K562 (cell line): ENCODE results near the gene CSNK1A1.

ENCODE experiments used
- ELF4 ChIP-seq: fragments of 450-650 bp; formaldehyde crosslinking; IDR thresholded peaks from 2 replicates; pipeline ENCODE4 v1.4.0; 2022; ENCODE audit warnings: missing genetic modification characterization
- MAFG ChIP-seq: fragments of 450-650 bp; conservative IDR thresholded peaks from 2 replicates; pipeline ENCODE4 v1.6.1; 2016; ENCODE audit warnings: missing genetic modification characterization, missing compliant biosample characterization
- POLR2A ChIP-seq: fragments of 450-650 bp; conservative IDR thresholded peaks from 2 replicates; pipeline ENCODE4 v1.6.1; 2016
- TF ChIP-seq, protein P1 (sequence below): IDR thresholded peaks from 2 replicates; pipeline ENCODE4 v1.6.1; 2012; ENCODE audit warnings: low read depth, low read length, improper control_type of control experiment, borderline replicate concordance
- TF ChIP-seq, protein P2 (sequence below): sonication (generic); formaldehyde crosslinking; IDR thresholded peaks from 2 replicates; pipeline ENCODE4 v1.8.0; 2022; ENCODE audit warnings: mild to moderate bottlenecking, low read depth, missing genetic modification reagents
- TF ChIP-seq, protein P3 (sequence below): sonication (generic); formaldehyde crosslinking; IDR thresholded peaks from 2 replicates; pipeline ENCODE4 v1.8.1; 2023; ENCODE audit warnings: mild to moderate bottlenecking, missing genetic modification reagents, moderate library complexity

DNA sequence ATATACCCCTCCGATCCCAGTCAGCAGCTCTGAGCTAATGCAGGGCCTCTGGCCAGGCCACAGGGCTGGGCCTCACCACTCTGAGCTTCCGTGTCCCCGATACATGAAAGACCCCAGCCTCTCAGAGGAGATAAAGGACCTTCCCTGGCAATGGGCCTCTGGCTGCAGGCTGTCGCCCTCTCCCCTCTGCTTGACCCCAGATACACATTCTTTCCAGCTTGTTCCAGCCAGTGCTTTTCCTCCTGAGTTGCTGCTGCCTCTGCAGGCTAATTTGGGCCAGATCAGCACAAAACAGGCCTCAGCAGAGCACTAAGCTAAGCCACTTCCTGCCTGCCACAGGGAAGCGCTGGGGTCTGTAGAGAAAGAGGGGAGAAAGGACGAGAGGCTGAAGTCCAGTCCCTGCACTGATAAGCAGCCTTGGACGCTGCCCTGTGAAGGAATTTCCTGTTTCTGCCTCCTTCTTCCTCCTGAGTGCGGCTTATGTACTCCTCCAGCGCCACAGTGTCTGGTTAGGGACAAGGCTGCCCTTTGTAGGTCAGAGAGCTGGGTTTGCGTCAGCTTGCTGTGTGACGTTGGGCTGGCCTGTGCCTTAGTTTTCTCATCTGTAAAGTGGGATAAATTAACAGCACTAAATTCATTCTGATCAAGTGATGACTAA, 99.1 kb downstream of the CSNK1A1 start:
- TF ChIP-seq MAFG (tag), result peak; percentile 93
- peak; percentile 67 for TF ChIP-seq POLR2A
- TF ChIP-seq ELF4 (CRISPR knock-in tag), result no peak
- TF ChIP-seq, protein P1, sequence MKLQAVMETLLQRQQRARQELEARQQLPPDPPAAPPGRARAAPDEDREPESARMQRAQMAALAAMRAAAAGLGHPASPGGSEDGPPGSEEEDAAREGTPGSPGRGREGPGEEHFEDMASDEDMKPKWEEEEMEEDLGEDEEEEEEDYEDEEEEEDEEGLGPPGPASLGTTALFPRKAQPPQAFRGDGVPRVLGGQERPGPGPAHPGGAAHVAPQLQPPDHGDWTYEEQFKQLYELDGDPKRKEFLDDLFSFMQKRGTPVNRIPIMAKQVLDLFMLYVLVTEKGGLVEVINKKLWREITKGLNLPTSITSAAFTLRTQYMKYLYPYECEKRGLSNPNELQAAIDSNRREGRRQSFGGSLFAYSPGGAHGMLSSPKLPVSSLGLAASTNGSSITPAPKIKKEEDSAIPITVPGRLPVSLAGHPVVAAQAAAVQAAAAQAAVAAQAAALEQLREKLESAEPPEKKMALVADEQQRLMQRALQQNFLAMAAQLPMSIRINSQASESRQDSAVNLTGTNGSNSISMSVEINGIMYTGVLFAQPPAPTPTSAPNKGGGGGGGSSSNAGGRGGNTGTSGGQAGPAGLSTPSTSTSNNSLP, result no peak
- TF ChIP-seq, protein P2, sequence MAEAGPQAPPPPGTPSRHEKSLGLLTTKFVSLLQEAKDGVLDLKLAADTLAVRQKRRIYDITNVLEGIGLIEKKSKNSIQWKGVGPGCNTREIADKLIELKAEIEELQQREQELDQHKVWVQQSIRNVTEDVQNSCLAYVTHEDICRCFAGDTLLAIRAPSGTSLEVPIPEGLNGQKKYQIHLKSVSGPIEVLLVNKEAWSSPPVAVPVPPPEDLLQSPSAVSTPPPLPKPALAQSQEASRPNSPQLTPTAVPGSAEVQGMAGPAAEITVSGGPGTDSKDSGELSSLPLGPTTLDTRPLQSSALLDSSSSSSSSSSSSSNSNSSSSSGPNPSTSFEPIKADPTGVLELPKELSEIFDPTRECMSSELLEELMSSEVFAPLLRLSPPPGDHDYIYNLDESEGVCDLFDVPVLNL, result no peak
- TF ChIP-seq, protein P3, sequence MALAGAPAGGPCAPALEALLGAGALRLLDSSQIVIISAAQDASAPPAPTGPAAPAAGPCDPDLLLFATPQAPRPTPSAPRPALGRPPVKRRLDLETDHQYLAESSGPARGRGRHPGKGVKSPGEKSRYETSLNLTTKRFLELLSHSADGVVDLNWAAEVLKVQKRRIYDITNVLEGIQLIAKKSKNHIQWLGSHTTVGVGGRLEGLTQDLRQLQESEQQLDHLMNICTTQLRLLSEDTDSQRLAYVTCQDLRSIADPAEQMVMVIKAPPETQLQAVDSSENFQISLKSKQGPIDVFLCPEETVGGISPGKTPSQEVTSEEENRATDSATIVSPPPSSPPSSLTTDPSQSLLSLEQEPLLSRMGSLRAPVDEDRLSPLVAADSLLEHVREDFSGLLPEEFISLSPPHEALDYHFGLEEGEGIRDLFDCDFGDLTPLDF (CRISPR knock-in tag), result peak; percentile 64; the same call in 1 of the 2 replicates
